ENCODE measurements around the gene CDH24. TPM values are rescaled to one million over a fixed set of nuclear protein-coding genes. Genes with fewer than 3 reads are reported as not detected.

The CDH24 gene
- total RNA-seq, 1 experiment from 2014 or later: 14.8 TPM

DNA sequence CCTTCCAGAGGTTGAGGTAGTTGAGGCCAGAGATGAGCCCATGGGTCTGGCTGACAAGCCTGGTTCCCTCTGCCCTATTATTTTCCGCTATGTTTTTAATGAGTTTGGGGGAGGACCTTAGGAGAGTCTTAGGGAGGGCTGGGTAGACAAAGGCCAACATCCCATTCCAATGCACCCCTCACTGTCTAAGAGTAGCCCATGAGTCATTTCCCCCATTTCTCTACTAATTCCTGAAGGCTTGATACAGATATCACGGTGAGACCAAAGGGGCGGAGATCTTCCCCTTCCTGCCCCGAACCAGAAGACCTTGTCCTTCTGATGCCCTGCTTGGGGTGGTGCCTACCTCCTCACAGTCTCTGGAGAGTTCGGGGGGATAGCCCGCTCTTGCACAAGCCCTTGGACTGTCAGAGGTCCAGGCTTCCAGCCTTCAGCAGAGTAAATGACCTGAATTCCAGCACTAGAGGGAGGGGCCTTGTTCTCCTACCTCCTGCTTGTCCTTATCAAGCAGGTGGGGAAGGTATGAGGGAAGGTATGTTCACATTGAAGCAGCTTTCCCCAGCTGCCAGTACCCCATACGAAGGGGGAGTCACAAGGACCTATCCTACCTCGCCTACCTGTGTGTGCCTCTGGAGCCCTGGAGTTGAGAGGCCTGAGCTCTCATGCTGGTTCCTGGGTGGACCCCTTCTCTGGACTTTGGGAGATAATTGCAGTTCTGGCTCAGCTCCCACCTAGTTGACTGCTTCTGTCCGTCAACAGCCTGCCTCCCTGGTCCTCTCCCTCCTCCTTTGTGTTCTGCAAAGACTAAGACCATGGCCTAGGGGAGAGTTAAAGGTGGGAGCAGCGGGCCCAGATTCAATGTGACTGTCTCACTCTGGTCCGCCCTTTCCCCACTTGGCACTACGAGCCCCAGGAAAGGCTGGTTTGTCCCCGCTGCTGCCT is 11.6 kb downstream of the CDH24 start:
- ChIA-PET CTCF (interaction anchor here (0.6 to 0.8 kb wide), 2 partner anchors 51 to 800 kb away, joined by 3 to 9 read pairs; no protein-coding TSS in a partner anchor), POLR2A (ENCODE audit: unreplicated experiment) (no interaction called here)
- no peak overlapping the region for H3K27ac ChIP-seq (ENCODE audit: low read length)
- H4K20me1 ChIP-seq (ENCODE audit: low read length): no peaks in the 10 kb centered on the region
- H3K79me2 ChIP-seq (ENCODE audit: low read length): no peaks in the 10 kb centered on the region
- BruUV-seq (replicated peaks): no TSS peak
- H3K9ac ChIP-seq (ENCODE audit: low read length): no peak overlapping the region
- no peaks in the 10 kb centered on the region for H3K9me3 ChIP-seq (ENCODE audit: low read length)
- no peaks in the 10 kb centered on the region for H3K27me3 ChIP-seq (ENCODE audit: low read length)
- no peak overlapping the region for H3K4me3 ChIP-seq (ENCODE audit: low read length)
- H3K4me1 ChIP-seq (ENCODE audit: insufficient read depth, low read length): peaks cover 20% of the 10 kb centered on the region
- no peak overlapping the region for H2AFZ ChIP-seq (ENCODE audit: low read length)
- H3K4me2 ChIP-seq (ENCODE audit: low read length): no peak overlapping the region
- ATAC-seq (no peak; the same call in 1 of the 2 replicates), DNase-seq (no peak)
- intact Hi-C loops (cut with micrococcal nuclease): no loop called here
- TF ChIP-seq, protein P1, sequence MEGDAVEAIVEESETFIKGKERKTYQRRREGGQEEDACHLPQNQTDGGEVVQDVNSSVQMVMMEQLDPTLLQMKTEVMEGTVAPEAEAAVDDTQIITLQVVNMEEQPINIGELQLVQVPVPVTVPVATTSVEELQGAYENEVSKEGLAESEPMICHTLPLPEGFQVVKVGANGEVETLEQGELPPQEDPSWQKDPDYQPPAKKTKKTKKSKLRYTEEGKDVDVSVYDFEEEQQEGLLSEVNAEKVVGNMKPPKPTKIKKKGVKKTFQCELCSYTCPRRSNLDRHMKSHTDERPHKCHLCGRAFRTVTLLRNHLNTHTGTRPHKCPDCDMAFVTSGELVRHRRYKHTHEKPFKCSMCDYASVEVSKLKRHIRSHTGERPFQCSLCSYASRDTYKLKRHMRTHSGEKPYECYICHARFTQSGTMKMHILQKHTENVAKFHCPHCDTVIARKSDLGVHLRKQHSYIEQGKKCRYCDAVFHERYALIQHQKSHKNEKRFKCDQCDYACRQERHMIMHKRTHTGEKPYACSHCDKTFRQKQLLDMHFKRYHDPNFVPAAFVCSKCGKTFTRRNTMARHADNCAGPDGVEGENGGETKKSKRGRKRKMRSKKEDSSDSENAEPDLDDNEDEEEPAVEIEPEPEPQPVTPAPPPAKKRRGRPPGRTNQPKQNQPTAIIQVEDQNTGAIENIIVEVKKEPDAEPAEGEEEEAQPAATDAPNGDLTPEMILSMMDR (conservative IDR thresholded peaks at IDR 0.05; ENCODE audit: low read depth, low read length): no peak
- TF ChIP-seq EZH2phosphoT487 (IDR thresholded peaks at IDR 0.05; ENCODE audit: borderline replicate concordance, low read length) (no peak), EZH2 (IDR thresholded peaks at IDR 0.05; ENCODE audit: low read length, unreplicated experiment) (no peak)
- H3K36me3 ChIP-seq (ENCODE audit: low read depth, low read length): no peaks in the 10 kb centered on the region
- no peaks in the 10 kb centered on the region for H3K9me2 ChIP-seq (replicated peaks; ENCODE audit: low read length)
- no peaks in the 10 kb centered on the region for H3F3A ChIP-seq (ENCODE audit: low read length, unreplicated experiment)

DNA sequence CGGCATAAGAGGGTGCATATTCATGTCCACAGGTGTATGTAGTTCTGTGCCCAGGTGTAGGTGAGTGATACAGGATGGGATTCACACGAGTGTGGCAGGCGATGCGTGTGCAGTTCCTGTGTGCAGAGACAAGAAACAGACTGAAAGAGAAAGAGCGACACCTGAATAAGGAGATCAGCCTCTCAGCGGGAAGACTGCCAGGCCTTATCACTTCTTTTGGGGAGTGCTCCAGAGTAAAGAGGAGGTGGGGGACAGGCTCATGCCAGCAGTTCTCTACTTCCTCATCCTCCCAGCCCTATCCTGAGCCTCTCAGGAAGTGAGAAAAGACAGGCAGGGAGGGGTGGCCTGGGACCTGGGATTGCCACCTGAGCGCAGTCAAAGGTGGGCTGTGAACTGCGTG is 12.5 kb downstream of the CDH24 start:
- no peaks in the 10 kb centered on the region for H3K9me3 ChIP-seq (ENCODE audit: low read length)
- no peak overlapping the region for H3K4me3 ChIP-seq (ENCODE audit: low read length)
- intact Hi-C loops (cut with micrococcal nuclease): no loop called here
- H3K9ac ChIP-seq (ENCODE audit: low read length): no peak overlapping the region
- no peaks in the 10 kb centered on the region for H3K27me3 ChIP-seq (ENCODE audit: low read length)
- POLR2A ChIA-PET (ENCODE audit: unreplicated experiment): no interaction called here
- H3K27ac ChIP-seq (ENCODE audit: low read length): no peak overlapping the region
- CTCF ChIA-PET: no interaction called here
- no peaks in the 10 kb centered on the region for H4K20me1 ChIP-seq (ENCODE audit: low read length)
- no peak for DNase-seq
- ATAC-seq: no peak
- H3K4me2 ChIP-seq (ENCODE audit: low read length): no peak overlapping the region
- no peaks in the 10 kb centered on the region for H3K36me3 ChIP-seq (ENCODE audit: low read depth, low read length)
- peaks cover 20% of the 10 kb centered on the region for H3K4me1 ChIP-seq (ENCODE audit: insufficient read depth, low read length)
- no peaks in the 10 kb centered on the region for H3K9me2 ChIP-seq (replicated peaks; ENCODE audit: low read length)
- TF ChIP-seq EZH2 (IDR thresholded peaks at IDR 0.05; ENCODE audit: low read length, unreplicated experiment): no peak
- no peak for TF ChIP-seq EZH2phosphoT487 (IDR thresholded peaks at IDR 0.05; ENCODE audit: borderline replicate concordance, low read length)
- TF ChIP-seq, protein P1 (conservative IDR thresholded peaks at IDR 0.05; ENCODE audit: low read depth, low read length): no peak
- no TSS peak for BruUV-seq (replicated peaks)
- H3F3A ChIP-seq (ENCODE audit: low read length, unreplicated experiment): no peaks in the 10 kb centered on the region
- no peaks in the 10 kb centered on the region for H3K79me2 ChIP-seq (ENCODE audit: low read length)
- no peak overlapping the region for H2AFZ ChIP-seq (ENCODE audit: low read length)

DNA sequence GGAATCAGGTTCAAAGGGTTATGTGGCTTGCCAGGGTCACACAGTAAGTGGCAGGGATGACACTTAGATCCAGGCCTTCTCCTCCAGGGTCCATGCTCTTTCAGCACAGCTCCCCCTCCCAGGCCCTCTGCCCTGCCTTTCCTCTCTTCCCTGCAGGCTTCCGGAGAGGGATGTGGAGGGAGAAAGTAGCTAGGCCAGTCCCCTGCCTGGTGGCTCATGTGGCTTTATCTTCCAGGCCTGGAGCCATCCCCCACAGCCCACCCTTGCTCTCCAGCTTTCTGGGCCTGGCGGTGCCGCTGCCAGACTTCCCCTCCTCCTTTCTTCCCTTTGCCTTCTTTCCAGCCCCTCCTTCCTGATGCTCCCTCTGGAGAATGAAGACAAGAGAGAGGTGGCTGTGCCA is 13.6 kb downstream of the CDH24 start:
- no peaks in the 10 kb centered on the region for H3K79me2 ChIP-seq (ENCODE audit: low read length)
- intact Hi-C loops (cut with micrococcal nuclease): no loop called here
- no peak for TF ChIP-seq EZH2phosphoT487 (IDR thresholded peaks at IDR 0.05; ENCODE audit: borderline replicate concordance, low read length)
- no peak for TF ChIP-seq EZH2 (IDR thresholded peaks at IDR 0.05; ENCODE audit: low read length, unreplicated experiment)
- TF ChIP-seq, protein P1 (conservative IDR thresholded peaks at IDR 0.05; ENCODE audit: low read depth, low read length): no peak
- no peak for ATAC-seq
- no peaks in the 10 kb centered on the region for H3F3A ChIP-seq (ENCODE audit: low read length, unreplicated experiment)
- DNase-seq: no peak
- H3K27me3 ChIP-seq (ENCODE audit: low read length): no peaks in the 10 kb centered on the region
- no peaks in the 10 kb centered on the region for H3K9me2 ChIP-seq (replicated peaks; ENCODE audit: low read length)
- POLR2A ChIA-PET (ENCODE audit: unreplicated experiment): no interaction called here
- H3K27ac ChIP-seq (ENCODE audit: low read length): no peak overlapping the region
- CTCF ChIA-PET: no interaction called here
- H4K20me1 ChIP-seq (ENCODE audit: low read length): no peaks in the 10 kb centered on the region
- peaks cover 20% of the 10 kb centered on the region for H3K4me1 ChIP-seq (ENCODE audit: insufficient read depth, low read length)
- H3K9ac ChIP-seq (ENCODE audit: low read length): no peak overlapping the region
- H3K4me2 ChIP-seq (ENCODE audit: low read length): no peak overlapping the region
- H3K9me3 ChIP-seq (ENCODE audit: low read length): no peaks in the 10 kb centered on the region
- BruUV-seq (replicated peaks): no TSS peak
- H3K36me3 ChIP-seq (ENCODE audit: low read depth, low read length): no peaks in the 10 kb centered on the region
- no peak overlapping the region for H3K4me3 ChIP-seq (ENCODE audit: low read length)
- no peak overlapping the region for H2AFZ ChIP-seq (ENCODE audit: low read length)

Data from PC-3 (cell line).